HCT116 (cell line): ENCODE measurements around the gene EPHB3. TPM values are rescaled to one million over a fixed set of nuclear protein-coding genes. Genes with fewer than 3 reads are reported as not detected.

Experiments used
- ATAC-seq: fragments of 200-7000 bp; cut with Tn5 transposase; 2 replicates; pipeline ENCODE4 v1.9.1; 2020; ENCODE audit warnings: mild to moderate bottlenecking, moderate library complexity
- BruUV-seq: library from RNA; stranded (reverse); fragments of 400-500 nt; replicated peaks from 2 replicates; lab custom pipeline; 2021; lab: Mats Ljungman, UMichigan
- CTCF ChIA-PET: fragments of 300-600 bp; sonication (Branson Sonifier 250); formaldehyde crosslinking; loops from one replicate; lab custom pipeline; 2021; ENCODE audit warnings: antibody characterized with exemption; lab: Charles Lee
- POLR2A ChIA-PET: fragments of 300-600, 350-600 bp; sonication (Branson Sonifier 250); formaldehyde crosslinking; loops from one replicate; lab custom pipeline; 2021; ENCODE audit warnings: antibody characterized with exemption; lab: Charles Lee
- RAD21 ChIA-PET, 2 experiments: fragments of 300-600 bp; sonication (Branson Sonifier 250); formaldehyde crosslinking; loops; one replicate each; lab custom pipeline; 2023; ENCODE audit warnings: low total read pairs in 2 of 2; ENCODE audit not compliant: uncharacterized antibody in 2 of 2, unreplicated experiment in 2 of 2, low non-redundant PET in 1 of 2; lab: Charles Lee
- DNase-seq: peaks from one replicate; pipeline ENCODE4 v3.0.0-alpha.2; 2010; ENCODE audit warnings: low read depth, low spot score
- H2AFZ ChIP-seq: fragments of 200-600 bp; shearing (Covaris generic), sonication (generic); 2 replicates; pipeline ENCODE4 v1.6.1; 2017; ENCODE audit warnings: low read depth, mixed run types, mixed read lengths, antibody characterized with exemption, low read length; ENCODE audit not compliant: poor library complexity, severe bottlenecking
- H3K27ac ChIP-seq: 2 replicates; pipeline ENCODE4 v1.5.1; 2012; ENCODE audit warnings: low read depth, low read length
- H3K27me3 ChIP-seq: fragments of 200-600 bp; sonication (generic); 2 replicates; pipeline ENCODE4 v1.6.1; 2016; ENCODE audit warnings: mixed run types, low read length, mixed read lengths; ENCODE audit not compliant: insufficient read depth
- H3K36me3 ChIP-seq, 2 experiments: fragments of 200-500 bp in 1 of 2; fragments of 200-600 bp in 1 of 2; sonication (Bioruptor generic) in 1 of 2; sonication (generic) in 1 of 2; 2 replicates each; pipeline versions ENCODE4 v1.5.1 to v1.6.1; 2014 to 2016; ENCODE audit warnings: low read length in 2 of 2, inconsistent platforms in 1 of 2, mixed read lengths in 1 of 2, mixed run types in 1 of 2; ENCODE audit not compliant: insufficient read depth in 2 of 2, control insufficient read depth in 1 of 2
- H3K4me1 ChIP-seq, 2 experiments: fragments of 200-600 bp in 1 of 2; sonication (generic) in 1 of 2; 2 replicates each; pipeline versions ENCODE4 v1.5.1 to v1.6.1; 2012 to 2017; ENCODE audit warnings: low read length in 2 of 2, inconsistent platforms in 1 of 2, mild to moderate bottlenecking in 1 of 2, mixed read lengths in 1 of 2, mixed run types in 1 of 2, moderate library complexity in 1 of 2; ENCODE audit not compliant: insufficient read depth in 2 of 2, control insufficient read depth in 1 of 2
- H3K4me2 ChIP-seq: fragments of 200-600 bp; sonication (generic); 2 replicates; pipeline ENCODE4 v1.6.1; 2017; ENCODE audit warnings: mixed run types, low read length, mixed read lengths
- H3K4me3 ChIP-seq, 2 experiments: fragments of 200-600 bp in 1 of 2; sonication (generic) in 1 of 2; replicated peaks in 1 of 2; 2 replicates each; pipeline ENCODE4 v1.5.1; 2011 to 2016; ENCODE audit warnings: low read length in 2 of 2, control low read depth in 1 of 2, low read depth in 1 of 2, mild to moderate bottlenecking in 1 of 2, mixed read lengths in 1 of 2, mixed run types in 1 of 2
- H3K79me2 ChIP-seq: fragments of 200-600 bp; sonication (generic); 2 replicates; pipeline ENCODE4 v1.6.1; 2017; ENCODE audit warnings: mild to moderate bottlenecking, mixed run types, low read length, moderate library complexity, mixed read lengths; ENCODE audit not compliant: insufficient read depth
- H3K9ac ChIP-seq: fragments of 200-600 bp; sonication (generic); 2 replicates; pipeline ENCODE4 v1.6.1; 2016; ENCODE audit warnings: low read length, mixed read lengths
- H3K9me2 ChIP-seq: fragments of 200-600 bp; sonication (generic), shearing (Covaris generic); 2 replicates; pipeline ENCODE4 v1.6.1; 2017; ENCODE audit warnings: mixed run types, mild to moderate bottlenecking, moderate library complexity; ENCODE audit not compliant: insufficient read depth
- H3K9me3 ChIP-seq, 2 experiments: fragments of 200-500 bp in 1 of 2; fragments of 200-600 bp in 1 of 2; sonication (Bioruptor generic) in 1 of 2; sonication (generic) in 1 of 2; 2 replicates each; pipeline ENCODE4 v1.6.1; 2014 to 2017; ENCODE audit warnings: low read length in 2 of 2, mixed read lengths in 2 of 2, inconsistent platforms in 1 of 2, low read depth in 1 of 2, mild to moderate bottlenecking in 1 of 2, mixed run types in 1 of 2, moderate library complexity in 1 of 2; ENCODE audit not compliant: control insufficient read depth in 1 of 2, insufficient read depth in 1 of 2
- H4K20me1 ChIP-seq: fragments of 200-600 bp; sonication (generic), shearing (Covaris generic); 2 replicates; pipeline ENCODE4 v1.6.1; 2017; ENCODE audit warnings: mixed run types, mild to moderate bottlenecking, moderate library complexity; ENCODE audit not compliant: insufficient read depth
- CBX3 ChIP-seq: IDR thresholded peaks from 2 replicates; pipeline ENCODE4 v1.6.1; 2012; ENCODE audit warnings: low read depth
- CEBPB ChIP-seq: IDR thresholded peaks from 2 replicates; pipeline ENCODE4 v1.6.1; 2012; ENCODE audit warnings: low read depth
- EGR1 ChIP-seq: IDR thresholded peaks from 2 replicates; pipeline ENCODE4 v1.6.1; 2012; ENCODE audit warnings: low read depth
- ELF1 ChIP-seq: IDR thresholded peaks from 2 replicates; pipeline ENCODE4 v1.6.1; 2012; ENCODE audit warnings: low read depth, borderline replicate concordance
- EZH2 ChIP-seq: fragments of 200-600 bp; sonication (generic); IDR thresholded peaks from 2 replicates; pipeline ENCODE4 v1.6.1; 2017; ENCODE audit warnings: antibody characterized with exemption, mixed run types
- EZH2phosphoT487 ChIP-seq: fragments of 200-600 bp; IDR thresholded peaks from 2 replicates; pipeline ENCODE4 v1.6.1; 2018; ENCODE audit warnings: antibody characterized with exemption, borderline replicate concordance
- FOSL1 ChIP-seq: IDR thresholded peaks from 2 replicates; pipeline ENCODE4 v1.6.1; 2012; ENCODE audit warnings: low read depth
- JUND ChIP-seq: IDR thresholded peaks from 2 replicates; pipeline ENCODE4 v1.6.1; 2012
- POLR2AphosphoS5 ChIP-seq: IDR thresholded peaks from 2 replicates; pipeline ENCODE4 v1.6.1; 2011; ENCODE audit warnings: mild to moderate bottlenecking, low read depth, low read length, moderate library complexity
- SIN3A ChIP-seq: IDR thresholded peaks from 2 replicates; pipeline ENCODE4 v1.6.1; 2012; ENCODE audit warnings: low read depth
- SP1 ChIP-seq: IDR thresholded peaks from 2 replicates; pipeline ENCODE4 v1.6.1; 2012; ENCODE audit warnings: low read depth
- SRF ChIP-seq: IDR thresholded peaks from 2 replicates; pipeline ENCODE4 v1.6.1; 2012; ENCODE audit warnings: low read depth
- TCF7L2 ChIP-seq: IDR thresholded peaks from 2 replicates; pipeline ENCODE4 v1.7.0; 2011; ENCODE audit warnings: borderline replicate concordance, inconsistent platforms; ENCODE audit not compliant: insufficient read depth, insufficient read length; ENCODE audit errors: extremely low read depth
- YY1 ChIP-seq: IDR thresholded peaks from 2 replicates; pipeline ENCODE4 v1.6.1; 2011; ENCODE audit warnings: low read length, low read depth, moderate library complexity, mild to moderate bottlenecking; ENCODE audit not compliant: insufficient replicate concordance; ENCODE audit errors: extremely low read depth
- ZFX ChIP-seq: fragments of 450-650 bp; IDR thresholded peaks from 2 replicates; pipeline ENCODE4 v1.6.1; 2017
- ZNF274 ChIP-seq: fragments of 200-500 bp; sonication (Bioruptor generic); IDR thresholded peaks from 2 replicates; pipeline ENCODE4 v1.6.1; 2014; ENCODE audit warnings: mild to moderate bottlenecking, low read depth, low read length, inconsistent platforms
- intact Hi-C: fragments of 100-400 bp; cut with micrococcal nuclease; formaldehyde crosslinking; loops from 2 replicates; pipeline ENCODE4 v1.10.0; 2022
- total RNA-seq: library from RNA; stranded (reverse); gene quantifications from one replicate; pipeline ENCODE4 v1.2.1, GENCODE V29; 2021; ENCODE audit not compliant: unreplicated experiment
- TF ChIP-seq, protein P1 (sequence below): IDR thresholded peaks from 2 replicates; pipeline ENCODE4 v1.6.1; 2012
- TF ChIP-seq, protein P2 (sequence below): IDR thresholded peaks from 2 replicates; pipeline ENCODE4 v1.6.1; 2011; ENCODE audit warnings: mild to moderate bottlenecking, low read length, moderate library complexity; ENCODE audit not compliant: insufficient replicate concordance; ENCODE audit errors: extremely low read depth
- TF ChIP-seq, protein P3 (sequence below), 3 experiments: fragments of 200-600 bp in 1 of 3; sonication (generic) in 1 of 3; IDR thresholded peaks in 2 of 3; conservative IDR thresholded peaks in 1 of 3; 2 replicates each; pipeline ENCODE4 v1.5.1; 2012 to 2017; ENCODE audit warnings: low read depth in 2 of 3, low read length in 2 of 3, antibody characterized with exemption in 1 of 3, borderline replicate concordance in 1 of 3, control low read depth in 1 of 3, mild to moderate bottlenecking in 1 of 3, mixed read lengths in 1 of 3, mixed run types in 1 of 3, moderate library complexity in 1 of 3; ENCODE audit not compliant: insufficient read depth in 1 of 3

EPHB3 gene
- total RNA-seq, 1 experiment from 2014 or later: 6.5 TPM

DNA sequence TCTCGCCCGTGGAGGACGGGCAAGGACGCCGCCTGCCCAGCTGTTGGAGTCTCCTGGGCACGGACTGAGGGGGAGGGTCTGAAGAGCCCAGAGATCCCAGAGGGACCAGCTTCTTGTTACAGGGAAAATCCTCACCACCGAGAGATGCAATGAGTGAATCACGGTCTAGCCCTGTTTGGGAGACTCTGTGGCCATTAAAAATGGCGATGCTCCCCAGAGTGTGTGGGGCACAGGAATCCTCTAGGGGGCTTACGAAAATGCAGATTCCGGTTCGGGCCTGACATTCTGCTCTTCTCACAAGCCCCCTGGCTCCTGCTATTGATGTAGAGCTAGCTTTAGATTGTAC lies 35.5 kb upstream of the EPHB3 start (continued):
- TF ChIP-seq, protein P1, sequence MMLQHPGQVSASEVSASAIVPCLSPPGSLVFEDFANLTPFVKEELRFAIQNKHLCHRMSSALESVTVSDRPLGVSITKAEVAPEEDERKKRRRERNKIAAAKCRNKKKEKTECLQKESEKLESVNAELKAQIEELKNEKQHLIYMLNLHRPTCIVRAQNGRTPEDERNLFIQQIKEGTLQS: no peak
- TF ChIP-seq, protein P2, sequence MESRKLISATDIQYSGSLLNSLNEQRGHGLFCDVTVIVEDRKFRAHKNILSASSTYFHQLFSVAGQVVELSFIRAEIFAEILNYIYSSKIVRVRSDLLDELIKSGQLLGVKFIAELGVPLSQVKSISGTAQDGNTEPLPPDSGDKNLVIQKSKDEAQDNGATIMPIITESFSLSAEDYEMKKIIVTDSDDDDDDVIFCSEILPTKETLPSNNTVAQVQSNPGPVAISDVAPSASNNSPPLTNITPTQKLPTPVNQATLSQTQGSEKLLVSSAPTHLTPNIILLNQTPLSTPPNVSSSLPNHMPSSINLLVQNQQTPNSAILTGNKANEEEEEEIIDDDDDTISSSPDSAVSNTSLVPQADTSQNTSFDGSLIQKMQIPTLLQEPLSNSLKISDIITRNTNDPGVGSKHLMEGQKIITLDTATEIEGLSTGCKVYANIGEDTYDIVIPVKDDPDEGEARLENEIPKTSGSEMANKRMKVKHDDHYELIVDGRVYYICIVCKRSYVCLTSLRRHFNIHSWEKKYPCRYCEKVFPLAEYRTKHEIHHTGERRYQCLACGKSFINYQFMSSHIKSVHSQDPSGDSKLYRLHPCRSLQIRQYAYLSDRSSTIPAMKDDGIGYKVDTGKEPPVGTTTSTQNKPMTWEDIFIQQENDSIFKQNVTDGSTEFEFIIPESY: no peak
- no peak for TF ChIP-seq ZFX
- TF ChIP-seq FOSL1: no peak

DNA sequence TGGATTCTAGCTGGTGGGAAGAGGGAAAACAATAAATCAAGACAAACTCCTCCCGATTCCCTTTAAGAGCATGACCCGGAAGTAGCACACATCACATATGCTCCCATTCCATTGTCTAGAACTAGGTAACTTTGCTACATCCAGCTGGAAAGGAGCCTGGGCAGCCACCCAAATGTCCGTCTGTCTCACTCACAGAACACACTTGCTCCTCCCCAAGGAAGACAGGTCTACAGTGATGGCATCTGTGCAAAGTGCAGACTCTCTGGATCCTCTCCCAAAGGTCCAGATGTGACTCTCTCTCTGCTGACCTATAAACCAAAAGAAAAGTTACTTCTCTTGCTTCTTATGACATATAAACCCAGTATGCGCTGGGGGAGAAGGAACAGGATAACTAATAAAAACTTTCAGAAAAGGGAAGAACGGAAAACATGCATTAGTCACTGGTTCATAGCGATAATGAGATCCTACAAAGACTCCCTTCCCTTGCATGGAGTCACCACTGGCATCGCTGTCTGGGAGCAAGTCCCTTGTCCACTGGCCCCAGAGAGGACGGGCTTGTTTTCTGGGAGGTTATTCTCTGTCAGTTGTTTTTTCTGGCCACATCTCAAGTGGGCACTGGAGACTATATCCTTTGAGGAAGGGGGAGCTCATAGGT lies 29.8 kb upstream of the EPHB3 start:
- Histone ChIP-seq H3K4me3 (no peak overlapping the region), H3K27me3 (no peaks in the 10 kb centered on the region; the same call in 1 of the 2 replicates), H3K36me3 (no peaks in the 10 kb centered on the region), H3K4me1 (no peaks in the 10 kb centered on the region), H3K27ac (no peak overlapping the region), H2AFZ (no peak overlapping the region), H3K9me3 (no peaks in the 10 kb centered on the region), H3K4me2 (no peak overlapping the region), H3K9ac (no peak overlapping the region), H4K20me1 (no peaks in the 10 kb centered on the region), H3K9me2 (no peaks in the 10 kb centered on the region), H3K79me2 (no peaks in the 10 kb centered on the region)
- TF ChIP-seq ELF1 (no peak), EGR1 (no peak), ZFX (no peak), YY1 (no peak), EZH2phosphoT487 (no peak), SP1 (no peak), FOSL1 (no peak), EZH2 (no peak), CEBPB (no peak), TCF7L2 (no peak), CBX3 (no peak), JUND (no peak), SRF (no peak), POLR2AphosphoS5 (no peak), SIN3A (no peak), ZNF274 (no peak)
- TF ChIP-seq, protein P2: no peak
- TF ChIP-seq, protein P1: no peak
- TF ChIP-seq, protein P3, sequence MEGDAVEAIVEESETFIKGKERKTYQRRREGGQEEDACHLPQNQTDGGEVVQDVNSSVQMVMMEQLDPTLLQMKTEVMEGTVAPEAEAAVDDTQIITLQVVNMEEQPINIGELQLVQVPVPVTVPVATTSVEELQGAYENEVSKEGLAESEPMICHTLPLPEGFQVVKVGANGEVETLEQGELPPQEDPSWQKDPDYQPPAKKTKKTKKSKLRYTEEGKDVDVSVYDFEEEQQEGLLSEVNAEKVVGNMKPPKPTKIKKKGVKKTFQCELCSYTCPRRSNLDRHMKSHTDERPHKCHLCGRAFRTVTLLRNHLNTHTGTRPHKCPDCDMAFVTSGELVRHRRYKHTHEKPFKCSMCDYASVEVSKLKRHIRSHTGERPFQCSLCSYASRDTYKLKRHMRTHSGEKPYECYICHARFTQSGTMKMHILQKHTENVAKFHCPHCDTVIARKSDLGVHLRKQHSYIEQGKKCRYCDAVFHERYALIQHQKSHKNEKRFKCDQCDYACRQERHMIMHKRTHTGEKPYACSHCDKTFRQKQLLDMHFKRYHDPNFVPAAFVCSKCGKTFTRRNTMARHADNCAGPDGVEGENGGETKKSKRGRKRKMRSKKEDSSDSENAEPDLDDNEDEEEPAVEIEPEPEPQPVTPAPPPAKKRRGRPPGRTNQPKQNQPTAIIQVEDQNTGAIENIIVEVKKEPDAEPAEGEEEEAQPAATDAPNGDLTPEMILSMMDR (IDR thresholded peaks at IDR 0.05 in 2 of 3, conservative IDR thresholded peaks at IDR 0.05 in 1 of 3; ENCODE audit: borderline replicate concordance in 1 of 3, insufficient read depth in 1 of 3, low read depth in 2 of 3, low read length in 2 of 3): no peak
- ATAC-seq: no peak
- no TSS peak for BruUV-seq
- CTCF ChIA-PET: interaction anchor here (0.9 to 2.5 kb wide), 3 partner anchors 18 to 160 kb away, joined by 3 to 8 read pairs (median 3); partner anchors contain the start of gene EPHB3
- intact Hi-C loops: no loop called here
- RAD21 ChIA-PET: no interaction called here
- no peak for DNase-seq
- POLR2A ChIA-PET: no interaction called here
